ENCODE results near the gene PLXNC1.

DNA sequence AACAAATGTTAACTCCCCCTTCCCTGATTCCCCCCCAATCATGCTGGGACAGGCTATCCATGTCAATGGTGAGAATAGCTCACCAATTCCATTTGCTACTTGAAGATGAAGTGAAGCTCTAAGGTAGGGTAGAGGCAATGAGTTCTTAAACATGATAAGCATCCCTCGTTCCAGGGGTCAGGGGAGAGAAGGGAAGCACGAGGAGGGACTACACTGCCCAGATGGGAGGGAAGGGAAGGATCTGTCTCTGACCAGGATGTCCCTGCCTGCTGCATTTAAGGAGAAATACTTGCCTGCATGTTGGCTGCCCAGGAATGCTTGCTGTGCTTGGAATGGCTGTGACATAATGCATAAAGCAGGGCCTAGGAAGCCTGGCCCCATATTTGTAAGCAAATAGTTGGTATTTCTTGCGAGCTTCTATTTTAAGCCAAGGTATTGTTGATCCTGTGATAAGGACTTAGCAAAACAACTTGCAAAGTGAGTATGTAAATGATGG lies 156.2 kb downstream of the PLXNC1 start:
- TF ChIP-seq ZNF24 (IDR thresholded peaks at IDR 0.05) (no peak), ZNF561 (CRISPR knock-in tag; conservative IDR thresholded peaks at IDR 0.05) (no peak), ATF7 (IDR thresholded peaks at IDR 0.05) (no peak), MIER1 (IDR thresholded peaks at IDR 0.05; ENCODE audit: low read depth) (no peak)
- TF ChIP-seq, protein P1, sequence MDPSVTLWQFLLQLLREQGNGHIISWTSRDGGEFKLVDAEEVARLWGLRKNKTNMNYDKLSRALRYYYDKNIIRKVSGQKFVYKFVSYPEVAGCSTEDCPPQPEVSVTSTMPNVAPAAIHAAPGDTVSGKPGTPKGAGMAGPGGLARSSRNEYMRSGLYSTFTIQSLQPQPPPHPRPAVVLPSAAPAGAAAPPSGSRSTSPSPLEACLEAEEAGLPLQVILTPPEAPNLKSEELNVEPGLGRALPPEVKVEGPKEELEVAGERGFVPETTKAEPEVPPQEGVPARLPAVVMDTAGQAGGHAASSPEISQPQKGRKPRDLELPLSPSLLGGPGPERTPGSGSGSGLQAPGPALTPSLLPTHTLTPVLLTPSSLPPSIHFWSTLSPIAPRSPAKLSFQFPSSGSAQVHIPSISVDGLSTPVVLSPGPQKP (CRISPR knock-in tag; IDR thresholded peaks at IDR 0.05), result no peak
- TF ChIP-seq, protein P2, sequence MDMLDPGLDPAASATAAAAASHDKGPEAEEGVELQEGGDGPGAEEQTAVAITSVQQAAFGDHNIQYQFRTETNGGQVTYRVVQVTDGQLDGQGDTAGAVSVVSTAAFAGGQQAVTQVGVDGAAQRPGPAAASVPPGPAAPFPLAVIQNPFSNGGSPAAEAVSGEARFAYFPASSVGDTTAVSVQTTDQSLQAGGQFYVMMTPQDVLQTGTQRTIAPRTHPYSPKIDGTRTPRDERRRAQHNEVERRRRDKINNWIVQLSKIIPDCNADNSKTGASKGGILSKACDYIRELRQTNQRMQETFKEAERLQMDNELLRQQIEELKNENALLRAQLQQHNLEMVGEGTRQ (CRISPR knock-in tag; IDR thresholded peaks at IDR 0.05), result no peak
- TF ChIP-seq, protein P3, sequence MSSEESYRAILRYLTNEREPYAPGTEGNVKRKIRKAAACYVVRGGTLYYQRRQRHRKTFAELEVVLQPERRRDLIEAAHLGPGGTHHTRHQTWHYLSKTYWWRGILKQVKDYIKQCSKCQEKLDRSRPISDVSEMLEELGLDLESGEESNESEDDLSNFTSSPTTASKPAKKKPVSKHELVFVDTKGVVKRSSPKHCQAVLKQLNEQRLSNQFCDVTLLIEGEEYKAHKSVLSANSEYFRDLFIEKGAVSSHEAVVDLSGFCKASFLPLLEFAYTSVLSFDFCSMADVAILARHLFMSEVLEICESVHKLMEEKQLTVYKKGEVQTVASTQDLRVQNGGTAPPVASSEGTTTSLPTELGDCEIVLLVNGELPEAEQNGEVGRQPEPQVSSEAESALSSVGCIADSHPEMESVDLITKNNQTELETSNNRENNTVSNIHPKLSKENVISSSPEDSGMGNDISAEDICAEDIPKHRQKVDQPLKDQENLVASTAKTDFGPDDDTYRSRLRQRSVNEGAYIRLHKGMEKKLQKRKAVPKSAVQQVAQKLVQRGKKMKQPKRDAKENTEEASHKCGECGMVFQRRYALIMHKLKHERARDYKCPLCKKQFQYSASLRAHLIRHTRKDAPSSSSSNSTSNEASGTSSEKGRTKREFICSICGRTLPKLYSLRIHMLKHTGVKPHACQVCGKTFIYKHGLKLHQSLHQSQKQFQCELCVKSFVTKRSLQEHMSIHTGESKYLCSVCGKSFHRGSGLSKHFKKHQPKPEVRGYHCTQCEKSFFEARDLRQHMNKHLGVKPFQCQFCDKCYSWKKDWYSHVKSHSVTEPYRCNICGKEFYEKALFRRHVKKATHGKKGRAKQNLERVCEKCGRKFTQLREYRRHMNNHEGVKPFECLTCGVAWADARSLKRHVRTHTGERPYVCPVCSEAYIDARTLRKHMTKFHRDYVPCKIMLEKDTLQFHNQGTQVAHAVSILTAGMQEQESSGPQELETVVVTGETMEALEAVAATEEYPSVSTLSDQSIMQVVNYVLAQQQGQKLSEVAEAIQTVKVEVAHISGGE (CRISPR knock-in tag; IDR thresholded peaks at IDR 0.05), result no peak
- TF ChIP-seq, protein P4, sequence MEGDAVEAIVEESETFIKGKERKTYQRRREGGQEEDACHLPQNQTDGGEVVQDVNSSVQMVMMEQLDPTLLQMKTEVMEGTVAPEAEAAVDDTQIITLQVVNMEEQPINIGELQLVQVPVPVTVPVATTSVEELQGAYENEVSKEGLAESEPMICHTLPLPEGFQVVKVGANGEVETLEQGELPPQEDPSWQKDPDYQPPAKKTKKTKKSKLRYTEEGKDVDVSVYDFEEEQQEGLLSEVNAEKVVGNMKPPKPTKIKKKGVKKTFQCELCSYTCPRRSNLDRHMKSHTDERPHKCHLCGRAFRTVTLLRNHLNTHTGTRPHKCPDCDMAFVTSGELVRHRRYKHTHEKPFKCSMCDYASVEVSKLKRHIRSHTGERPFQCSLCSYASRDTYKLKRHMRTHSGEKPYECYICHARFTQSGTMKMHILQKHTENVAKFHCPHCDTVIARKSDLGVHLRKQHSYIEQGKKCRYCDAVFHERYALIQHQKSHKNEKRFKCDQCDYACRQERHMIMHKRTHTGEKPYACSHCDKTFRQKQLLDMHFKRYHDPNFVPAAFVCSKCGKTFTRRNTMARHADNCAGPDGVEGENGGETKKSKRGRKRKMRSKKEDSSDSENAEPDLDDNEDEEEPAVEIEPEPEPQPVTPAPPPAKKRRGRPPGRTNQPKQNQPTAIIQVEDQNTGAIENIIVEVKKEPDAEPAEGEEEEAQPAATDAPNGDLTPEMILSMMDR (IDR thresholded peaks at IDR 0.05 in 2 of 3, conservative IDR thresholded peaks at IDR 0.05 in 1 of 3; ENCODE audit: insufficient read depth in 2 of 3, low read depth in 1 of 3, low read length in 3 of 3), result no peak

Data from K562 (cell line).